WTC11 (cell line): ENCODE measurements around the gene TCF7L1. TPM values are rescaled to one million over a fixed set of nuclear protein-coding genes. Genes with fewer than 3 reads are reported as not detected.

Experiments used
- ATAC-seq: fragments of 200-7000 bp; cut with Tn5 transposase; 2 replicates; pipeline ENCODE4 v1.10.0; 2021; ENCODE audit warnings: mild to moderate bottlenecking, moderate library complexity
- CTCF ChIA-PET: fragments of 300-600 bp; sonication (Branson Sonifier 250); formaldehyde crosslinking; loops from one replicate; lab custom pipeline; 2021; ENCODE audit warnings: antibody characterized with exemption; lab: Charles Lee
- POLR2A ChIA-PET: fragments of 350-600 bp; sonication (Branson Sonifier 250); formaldehyde crosslinking; loops from one replicate; lab custom pipeline; 2021; ENCODE audit warnings: antibody characterized with exemption; lab: Charles Lee
- DNase-seq: peaks from one replicate; pipeline ENCODE4 v3.0.0; 2021; ENCODE audit warnings: low spot score
- H3K27ac Mint-ChIP-seq: 2 replicates; pipeline ENCODE4 v1.8.0; 2021; ENCODE audit warnings: mixed read lengths
- H3K27me3 Mint-ChIP-seq: 2 replicates; pipeline ENCODE4 v1.8.0; 2021; ENCODE audit warnings: low read depth, mild to moderate bottlenecking, moderate library complexity, mixed read lengths
- H3K36me3 Mint-ChIP-seq: 2 replicates; pipeline ENCODE4 v1.8.0; 2021; ENCODE audit warnings: mixed read lengths
- H3K4me1 Mint-ChIP-seq: 2 replicates; pipeline ENCODE4 v1.8.0; 2022; ENCODE audit warnings: mixed read lengths
- H3K4me3 Mint-ChIP-seq: 2 replicates; pipeline ENCODE4 v1.8.0; 2021; ENCODE audit warnings: mild to moderate bottlenecking, moderate library complexity, mixed read lengths
- H3K9me3 Mint-ChIP-seq: 2 replicates; pipeline ENCODE4 v1.8.0; 2021; ENCODE audit warnings: mixed read lengths
- ELF4 ChIP-seq: sonication (generic); formaldehyde crosslinking; IDR thresholded peaks from 2 replicates; pipeline ENCODE4 v1.8.1; 2022; ENCODE audit warnings: low read depth, mild to moderate bottlenecking, moderate library complexity, missing genetic modification reagents
- FOXP1 ChIP-seq: sonication (generic); formaldehyde crosslinking; IDR thresholded peaks from 2 replicates; pipeline ENCODE4 v1.8.0; 2022; ENCODE audit warnings: missing genetic modification reagents, mild to moderate bottlenecking, moderate library complexity, borderline replicate concordance
- IRF2 ChIP-seq: sonication (generic); formaldehyde crosslinking; IDR thresholded peaks from 2 replicates; pipeline ENCODE4 v1.8.0; 2022; ENCODE audit warnings: low read depth, missing genetic modification reagents, borderline replicate concordance
- JAZF1 ChIP-seq: fragments of 250-450 bp; sonication (Bioruptor Pico); IDR thresholded peaks from 2 replicates; pipeline ENCODE4 v1.9.0; 2021; ENCODE audit warnings: moderate library complexity, mild to moderate bottlenecking, inconsistent platforms
- JUN ChIP-seq: sonication (generic); formaldehyde crosslinking; IDR thresholded peaks from 2 replicates; pipeline ENCODE4 v1.8.0; 2023; ENCODE audit warnings: mild to moderate bottlenecking, missing genetic modification reagents
- MXD4 ChIP-seq: fragments of 250-450 bp; sonication (Bioruptor Pico); IDR thresholded peaks from 2 replicates; pipeline ENCODE4 v1.8.0; 2021; ENCODE audit warnings: mild to moderate bottlenecking, moderate library complexity, borderline replicate concordance
- MYBL2 ChIP-seq: sonication (generic); formaldehyde crosslinking; IDR thresholded peaks from 2 replicates; pipeline ENCODE4 v1.8.1; 2023; ENCODE audit warnings: mild to moderate bottlenecking, moderate library complexity, missing genetic modification reagents
- NFATC4 ChIP-seq: fragments of 250-450 bp; sonication (Bioruptor Pico); IDR thresholded peaks from 2 replicates; pipeline ENCODE4 v1.9.0; 2021; ENCODE audit warnings: mild to moderate bottlenecking
- SMAD4 ChIP-seq: sonication (generic); formaldehyde crosslinking; IDR thresholded peaks from 2 replicates; pipeline ENCODE4 v1.8.0; 2022; ENCODE audit warnings: mild to moderate bottlenecking, missing genetic modification reagents
- SOX15 ChIP-seq: fragments of 250-450 bp; sonication (Bioruptor Pico); IDR thresholded peaks from 2 replicates; pipeline ENCODE4 v1.9.0; 2021; ENCODE audit warnings: mild to moderate bottlenecking
- TCF7 ChIP-seq: sonication (generic); formaldehyde crosslinking; IDR thresholded peaks from 2 replicates; pipeline ENCODE4 v1.8.0; 2022; ENCODE audit warnings: mild to moderate bottlenecking, low read depth, missing genetic modification reagents, moderate library complexity
- TEAD1 ChIP-seq: sonication (generic); formaldehyde crosslinking; IDR thresholded peaks from 2 replicates; pipeline ENCODE4 v1.8.0; 2022; ENCODE audit warnings: mild to moderate bottlenecking, missing genetic modification reagents
- TP53 ChIP-seq: sonication (generic); formaldehyde crosslinking; IDR thresholded peaks from 2 replicates; pipeline ENCODE4 v1.8.1; 2023; ENCODE audit warnings: mild to moderate bottlenecking, missing genetic modification reagents
- ZNF138 ChIP-seq: sonication (generic); formaldehyde crosslinking; conservative IDR thresholded peaks from 2 replicates; pipeline ENCODE4 v1.8.1; 2022; ENCODE audit warnings: mild to moderate bottlenecking, moderate library complexity, missing genetic modification reagents
- ZNF232 ChIP-seq: sonication (generic); formaldehyde crosslinking; IDR thresholded peaks from 2 replicates; pipeline ENCODE4 v1.8.0; 2022; ENCODE audit warnings: mild to moderate bottlenecking, missing genetic modification reagents
- ZNF317 ChIP-seq: sonication (generic); formaldehyde crosslinking; IDR thresholded peaks from 2 replicates; pipeline ENCODE4 v1.8.1; 2023; ENCODE audit warnings: low read depth, mild to moderate bottlenecking, moderate library complexity, missing genetic modification reagents, borderline replicate concordance
- ZNF671 ChIP-seq: fragments of 250-450 bp; sonication (Bioruptor Pico); IDR thresholded peaks from 2 replicates; pipeline ENCODE4 v1.8.0; 2021; ENCODE audit warnings: mild to moderate bottlenecking
- total RNA-seq: library from RNA; stranded (reverse); gene quantifications from 3 replicates; pipeline ENCODE4 v1.2.3, GENCODE V29; 2021
- TF ChIP-seq, protein P1 (sequence below): fragments of 250-450 bp; sonication (Bioruptor Pico); IDR thresholded peaks from 2 replicates; pipeline ENCODE4 v1.9.0; 2021; ENCODE audit warnings: mild to moderate bottlenecking
- TF ChIP-seq, protein P2 (sequence below): sonication (generic); formaldehyde crosslinking; IDR thresholded peaks from 2 replicates; pipeline ENCODE4 v1.8.0; 2023; ENCODE audit warnings: mild to moderate bottlenecking, missing genetic modification reagents
- TF ChIP-seq, protein P3 (sequence below): sonication (generic); formaldehyde crosslinking; IDR thresholded peaks from 2 replicates; pipeline ENCODE4 v1.8.1; 2023; ENCODE audit warnings: mild to moderate bottlenecking, missing genetic modification reagents, moderate library complexity
- TF ChIP-seq, protein P4 (sequence below): sonication (generic); formaldehyde crosslinking; IDR thresholded peaks from 2 replicates; pipeline ENCODE4 v1.8.0; 2022; ENCODE audit warnings: missing genetic modification reagents
- TF ChIP-seq, protein P5 (sequence below): fragments of 250-450 bp; sonication (Bioruptor Pico); IDR thresholded peaks from 2 replicates; pipeline ENCODE4 v1.9.0; 2021; ENCODE audit warnings: moderate library complexity, mild to moderate bottlenecking, inconsistent platforms, borderline replicate concordance
- TF ChIP-seq, protein P6 (sequence below): sonication (generic); formaldehyde crosslinking; IDR thresholded peaks from 2 replicates; pipeline ENCODE4 v1.8.1; 2023; ENCODE audit warnings: mild to moderate bottlenecking, missing genetic modification reagents, moderate library complexity

Gene TCF7L1
- total RNA-seq, 1 experiment from 2014 or later, result 104 TPM

DNA sequence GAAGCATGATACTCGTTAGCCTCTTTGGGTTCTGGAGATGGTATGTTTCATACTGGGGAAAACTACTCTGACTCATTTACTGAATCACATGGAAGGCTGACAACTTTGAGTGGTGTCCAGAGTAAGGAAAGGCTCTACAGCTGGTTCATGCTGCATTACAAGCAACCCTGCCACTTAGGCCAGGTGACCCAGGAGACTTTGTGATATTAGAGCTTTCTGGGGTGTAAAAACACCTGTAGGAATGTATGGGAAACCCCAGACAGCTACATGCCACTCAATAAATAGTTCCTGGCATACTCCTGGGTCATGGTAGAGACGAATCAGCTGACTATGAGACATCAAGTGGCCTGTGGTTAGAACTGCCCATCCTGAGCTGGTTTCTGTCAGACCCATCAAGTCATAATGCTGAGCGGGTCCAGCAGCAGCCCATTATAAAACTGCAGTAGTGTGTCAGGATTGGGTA lies 21.3 kb upstream of the TCF7L1 start:
- peaks cover 73% of the 10 kb centered on the region for H3K27me3 Mint-ChIP-seq
- TF ChIP-seq JUN (CRISPR knock-in tag) (no peak), ZNF138 (CRISPR knock-in tag) (no peak), SOX15 (CRISPR knock-in tag) (no peak), ZNF232 (CRISPR knock-in tag) (no peak), SMAD4 (CRISPR knock-in tag) (no peak)
- TF ChIP-seq, protein P1, sequence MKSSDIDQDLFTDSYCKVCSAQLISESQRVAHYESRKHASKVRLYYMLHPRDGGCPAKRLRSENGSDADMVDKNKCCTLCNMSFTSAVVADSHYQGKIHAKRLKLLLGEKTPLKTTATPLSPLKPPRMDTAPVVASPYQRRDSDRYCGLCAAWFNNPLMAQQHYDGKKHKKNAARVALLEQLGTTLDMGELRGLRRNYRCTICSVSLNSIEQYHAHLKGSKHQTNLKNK (CRISPR knock-in tag), result no peak
- TF ChIP-seq, protein P2, sequence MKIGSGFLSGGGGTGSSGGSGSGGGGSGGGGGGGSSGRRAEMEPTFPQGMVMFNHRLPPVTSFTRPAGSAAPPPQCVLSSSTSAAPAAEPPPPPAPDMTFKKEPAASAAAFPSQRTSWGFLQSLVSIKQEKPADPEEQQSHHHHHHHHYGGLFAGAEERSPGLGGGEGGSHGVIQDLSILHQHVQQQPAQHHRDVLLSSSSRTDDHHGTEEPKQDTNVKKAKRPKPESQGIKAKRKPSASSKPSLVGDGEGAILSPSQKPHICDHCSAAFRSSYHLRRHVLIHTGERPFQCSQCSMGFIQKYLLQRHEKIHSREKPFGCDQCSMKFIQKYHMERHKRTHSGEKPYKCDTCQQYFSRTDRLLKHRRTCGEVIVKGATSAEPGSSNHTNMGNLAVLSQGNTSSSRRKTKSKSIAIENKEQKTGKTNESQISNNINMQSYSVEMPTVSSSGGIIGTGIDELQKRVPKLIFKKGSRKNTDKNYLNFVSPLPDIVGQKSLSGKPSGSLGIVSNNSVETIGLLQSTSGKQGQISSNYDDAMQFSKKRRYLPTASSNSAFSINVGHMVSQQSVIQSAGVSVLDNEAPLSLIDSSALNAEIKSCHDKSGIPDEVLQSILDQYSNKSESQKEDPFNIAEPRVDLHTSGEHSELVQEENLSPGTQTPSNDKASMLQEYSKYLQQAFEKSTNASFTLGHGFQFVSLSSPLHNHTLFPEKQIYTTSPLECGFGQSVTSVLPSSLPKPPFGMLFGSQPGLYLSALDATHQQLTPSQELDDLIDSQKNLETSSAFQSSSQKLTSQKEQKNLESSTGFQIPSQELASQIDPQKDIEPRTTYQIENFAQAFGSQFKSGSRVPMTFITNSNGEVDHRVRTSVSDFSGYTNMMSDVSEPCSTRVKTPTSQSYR, result no peak
- TF ChIP-seq, protein P3, sequence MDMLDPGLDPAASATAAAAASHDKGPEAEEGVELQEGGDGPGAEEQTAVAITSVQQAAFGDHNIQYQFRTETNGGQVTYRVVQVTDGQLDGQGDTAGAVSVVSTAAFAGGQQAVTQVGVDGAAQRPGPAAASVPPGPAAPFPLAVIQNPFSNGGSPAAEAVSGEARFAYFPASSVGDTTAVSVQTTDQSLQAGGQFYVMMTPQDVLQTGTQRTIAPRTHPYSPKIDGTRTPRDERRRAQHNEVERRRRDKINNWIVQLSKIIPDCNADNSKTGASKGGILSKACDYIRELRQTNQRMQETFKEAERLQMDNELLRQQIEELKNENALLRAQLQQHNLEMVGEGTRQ (CRISPR knock-in tag), result no peak
- TF ChIP-seq, all 79 proteins: peak for 0
- ATAC-seq (no peak), DNase-seq (no peak)
- Mint-ChIP-seq H3K9me3 (peaks cover 11% of the 10 kb centered on the region), H3K27ac (no peak overlapping the region), H3K4me1 (no peaks in the 10 kb centered on the region), H3K4me3 (no peak overlapping the region), H3K36me3 (peaks cover 7% of the 10 kb centered on the region; the same call in 1 of the 2 replicates)
- POLR2A ChIA-PET, result no interaction called here
- CTCF ChIA-PET, result no interaction called here

DNA sequence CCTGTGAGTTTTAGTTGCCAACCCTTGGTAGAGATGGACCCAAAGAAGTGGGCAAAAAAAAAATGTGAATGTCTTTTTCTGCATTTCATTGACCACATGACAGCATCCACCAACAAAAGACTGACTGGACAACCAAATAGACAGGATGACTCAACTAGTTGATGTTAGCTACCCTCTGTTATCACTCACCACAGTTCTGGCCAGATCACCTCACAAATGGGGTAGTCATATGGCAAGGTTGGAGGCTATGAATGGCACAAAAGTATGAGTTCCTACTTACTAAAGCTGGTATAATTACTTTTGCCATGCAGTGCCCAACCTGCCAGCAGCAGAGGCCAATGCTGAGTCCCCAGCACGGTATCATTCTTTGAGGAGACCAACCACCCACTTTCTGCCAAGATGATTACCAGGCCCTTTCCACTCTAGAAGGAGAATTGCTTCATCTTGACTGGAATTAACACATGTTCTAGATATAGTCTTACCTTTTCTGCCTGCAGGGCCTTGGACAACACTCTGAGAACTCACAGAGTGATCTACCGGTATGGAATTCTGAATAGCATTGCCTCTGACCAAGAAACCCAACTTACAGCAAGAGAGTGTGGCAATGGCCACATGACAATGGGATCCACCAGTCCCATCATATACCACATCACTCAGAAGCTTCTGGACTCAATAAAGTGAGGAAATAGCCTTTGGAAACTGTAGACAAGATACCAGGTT lies 20.1 kb upstream of the TCF7L1 start:
- no peak for DNase-seq
- peaks cover 81% of the 10 kb centered on the region for H3K27me3 Mint-ChIP-seq
- TF ChIP-seq JAZF1, result no peak
- no peak for TF ChIP-seq FOXP1 (CRISPR knock-in tag)
- TF ChIP-seq ZNF138 (CRISPR knock-in tag), result no peak
- no peak for TF ChIP-seq IRF2
- TF ChIP-seq, protein P4, sequence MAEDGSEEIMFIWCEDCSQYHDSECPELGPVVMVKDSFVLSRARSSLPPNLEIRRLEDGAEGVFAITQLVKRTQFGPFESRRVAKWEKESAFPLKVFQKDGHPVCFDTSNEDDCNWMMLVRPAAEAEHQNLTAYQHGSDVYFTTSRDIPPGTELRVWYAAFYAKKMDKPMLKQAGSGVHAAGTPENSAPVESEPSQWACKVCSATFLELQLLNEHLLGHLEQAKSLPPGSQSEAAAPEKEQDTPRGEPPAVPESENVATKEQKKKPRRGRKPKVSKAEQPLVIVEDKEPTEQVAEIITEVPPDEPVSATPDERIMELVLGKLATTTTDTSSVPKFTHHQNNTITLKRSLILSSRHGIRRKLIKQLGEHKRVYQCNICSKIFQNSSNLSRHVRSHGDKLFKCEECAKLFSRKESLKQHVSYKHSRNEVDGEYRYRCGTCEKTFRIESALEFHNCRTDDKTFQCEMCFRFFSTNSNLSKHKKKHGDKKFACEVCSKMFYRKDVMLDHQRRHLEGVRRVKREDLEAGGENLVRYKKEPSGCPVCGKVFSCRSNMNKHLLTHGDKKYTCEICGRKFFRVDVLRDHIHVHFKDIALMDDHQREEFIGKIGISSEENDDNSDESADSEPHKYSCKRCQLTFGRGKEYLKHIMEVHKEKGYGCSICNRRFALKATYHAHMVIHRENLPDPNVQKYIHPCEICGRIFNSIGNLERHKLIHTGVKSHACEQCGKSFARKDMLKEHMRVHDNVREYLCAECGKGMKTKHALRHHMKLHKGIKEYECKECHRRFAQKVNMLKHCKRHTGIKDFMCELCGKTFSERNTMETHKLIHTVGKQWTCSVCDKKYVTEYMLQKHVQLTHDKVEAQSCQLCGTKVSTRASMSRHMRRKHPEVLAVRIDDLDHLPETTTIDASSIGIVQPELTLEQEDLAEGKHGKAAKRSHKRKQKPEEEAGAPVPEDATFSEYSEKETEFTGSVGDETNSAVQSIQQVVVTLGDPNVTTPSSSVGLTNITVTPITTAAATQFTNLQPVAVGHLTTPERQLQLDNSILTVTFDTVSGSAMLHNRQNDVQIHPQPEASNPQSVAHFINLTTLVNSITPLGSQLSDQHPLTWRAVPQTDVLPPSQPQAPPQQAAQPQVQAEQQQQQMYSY (CRISPR knock-in tag), result no peak
- no peak for TF ChIP-seq TEAD1 (CRISPR knock-in tag)
- TF ChIP-seq MYBL2, result no peak
- no peak for TF ChIP-seq TP53 (CRISPR knock-in tag)
- no peak for TF ChIP-seq ZNF232 (CRISPR knock-in tag)
- TF ChIP-seq, protein P5, sequence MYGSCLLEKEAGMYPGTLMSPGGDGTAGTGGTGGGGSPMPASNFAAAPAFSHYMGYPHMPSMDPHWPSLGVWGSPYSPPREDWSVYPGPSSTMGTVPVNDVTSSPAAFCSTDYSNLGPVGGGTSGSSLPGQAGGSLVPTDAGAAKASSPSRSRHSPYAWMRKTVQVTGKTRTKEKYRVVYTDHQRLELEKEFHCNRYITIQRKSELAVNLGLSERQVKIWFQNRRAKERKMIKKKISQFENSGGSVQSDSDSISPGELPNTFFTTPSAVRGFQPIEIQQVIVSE, result no peak
- TF ChIP-seq MXD4 (CRISPR knock-in tag), result no peak
- no peak for TF ChIP-seq ZNF317 (CRISPR knock-in tag)
- TF ChIP-seq ELF4 (CRISPR knock-in tag), result no peak
- no peak for TF ChIP-seq ZNF671 (CRISPR knock-in tag)
- TF ChIP-seq TCF7 (CRISPR knock-in tag), result no peak
- no peak for TF ChIP-seq NFATC4 (CRISPR knock-in tag)
- TF ChIP-seq, protein P6, sequence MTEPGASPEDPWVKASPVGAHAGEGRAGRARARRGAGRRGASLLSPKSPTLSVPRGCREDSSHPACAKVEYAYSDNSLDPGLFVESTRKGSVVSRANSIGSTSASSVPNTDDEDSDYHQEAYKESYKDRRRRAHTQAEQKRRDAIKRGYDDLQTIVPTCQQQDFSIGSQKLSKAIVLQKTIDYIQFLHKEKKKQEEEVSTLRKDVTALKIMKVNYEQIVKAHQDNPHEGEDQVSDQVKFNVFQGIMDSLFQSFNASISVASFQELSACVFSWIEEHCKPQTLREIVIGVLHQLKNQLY (CRISPR knock-in tag), result no peak
- H3K4me1 Mint-ChIP-seq, result no peaks in the 10 kb centered on the region
- peaks cover 11% of the 10 kb centered on the region for H3K9me3 Mint-ChIP-seq
- H3K27ac Mint-ChIP-seq, result no peak overlapping the region
- H3K36me3 Mint-ChIP-seq, result peaks cover 7% of the 10 kb centered on the region; the same call in 1 of the 2 replicates
- CTCF ChIA-PET, result no interaction called here
- ATAC-seq, result no peak
- POLR2A ChIA-PET, result no interaction called here
- no peak overlapping the region for H3K4me3 Mint-ChIP-seq
